H54 (cell line): ENCODE measurements around the gene PALLD.

Source experiments
- DNase-seq: peaks from one replicate; pipeline ENCODE4 v3.0.0; 2011; ENCODE audit warnings: low spot score, mixed read lengths; ENCODE audit not compliant: insufficient read length
- FAIRE-seq: peaks from 3 replicates; lab custom pipeline; 2011; peaks lifted over from hg19 to GRCh38; lab: Jason Lieb, UNC
- POLR2A ChIP-seq: IDR thresholded peaks from 2 replicates; pipeline ENCODE4 v1.6.1; 2011; ENCODE audit warnings: low read depth, mild to moderate bottlenecking, low read length

PALLD gene

GRCh38 chr4:168815379-168816345 lies 318.8 kb downstream of the PALLD start:
- FAIRE-seq (no peak), DNase-seq (no peak)
- TF ChIP-seq POLR2A, result no peak

DNA sequence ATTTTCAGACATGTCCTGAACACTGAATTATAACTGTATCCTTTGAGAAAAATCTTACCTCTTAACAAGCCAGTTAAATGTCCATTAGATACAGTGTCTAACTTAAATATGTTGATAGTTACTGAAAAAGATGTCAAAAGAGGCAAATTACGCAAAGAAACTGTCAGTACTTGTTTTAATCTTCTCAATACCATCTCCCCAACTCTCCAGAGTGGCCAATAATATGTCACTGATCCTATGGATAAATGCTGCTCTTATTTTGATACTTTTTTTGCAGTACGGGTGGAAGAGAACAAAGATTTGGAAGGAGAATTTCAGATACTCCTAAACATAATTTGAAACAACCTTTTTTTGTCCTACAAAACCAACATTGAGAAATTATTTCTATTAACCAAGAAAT lies 320.5 kb downstream of the PALLD start:
- FAIRE-seq, result no peak
- no peak for TF ChIP-seq POLR2A

GRCh38 chr4:168822481-168822880 lies 325.6 kb downstream of the PALLD start:
- TF ChIP-seq POLR2A, result no peak
- FAIRE-seq (no peak), DNase-seq (no peak)

More for the DNA sequence above, 320.5 kb downstream of the PALLD start:
- no peak for DNase-seq

- DNase-seq (no peak), FAIRE-seq (no peak)
- TF ChIP-seq POLR2A, result no peak
Observed at GRCh38 chr4:168825975-168826374, 329.1 kb downstream of the PALLD start.

DNA sequence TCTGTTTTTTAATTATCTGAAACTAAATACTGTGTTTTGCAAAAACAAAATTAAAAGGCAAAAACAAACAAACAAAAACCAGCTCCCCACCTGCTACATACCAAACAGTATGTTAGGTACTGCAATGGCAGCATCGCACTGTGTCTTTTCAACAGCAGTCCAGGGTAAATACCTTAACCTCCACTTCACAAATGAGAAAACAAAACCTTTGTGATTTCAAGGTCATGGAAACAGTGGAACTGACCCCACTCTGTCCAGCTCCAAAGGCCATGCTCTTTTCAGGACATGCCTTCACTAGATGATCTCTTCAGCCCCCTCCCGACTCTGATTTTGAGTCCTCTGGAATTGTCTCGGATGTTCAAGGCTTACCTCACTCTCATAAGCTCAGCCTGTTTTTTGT lies 329.8 kb downstream of the PALLD start:
- no peak for FAIRE-seq
- TF ChIP-seq POLR2A, result no peak

DNA sequence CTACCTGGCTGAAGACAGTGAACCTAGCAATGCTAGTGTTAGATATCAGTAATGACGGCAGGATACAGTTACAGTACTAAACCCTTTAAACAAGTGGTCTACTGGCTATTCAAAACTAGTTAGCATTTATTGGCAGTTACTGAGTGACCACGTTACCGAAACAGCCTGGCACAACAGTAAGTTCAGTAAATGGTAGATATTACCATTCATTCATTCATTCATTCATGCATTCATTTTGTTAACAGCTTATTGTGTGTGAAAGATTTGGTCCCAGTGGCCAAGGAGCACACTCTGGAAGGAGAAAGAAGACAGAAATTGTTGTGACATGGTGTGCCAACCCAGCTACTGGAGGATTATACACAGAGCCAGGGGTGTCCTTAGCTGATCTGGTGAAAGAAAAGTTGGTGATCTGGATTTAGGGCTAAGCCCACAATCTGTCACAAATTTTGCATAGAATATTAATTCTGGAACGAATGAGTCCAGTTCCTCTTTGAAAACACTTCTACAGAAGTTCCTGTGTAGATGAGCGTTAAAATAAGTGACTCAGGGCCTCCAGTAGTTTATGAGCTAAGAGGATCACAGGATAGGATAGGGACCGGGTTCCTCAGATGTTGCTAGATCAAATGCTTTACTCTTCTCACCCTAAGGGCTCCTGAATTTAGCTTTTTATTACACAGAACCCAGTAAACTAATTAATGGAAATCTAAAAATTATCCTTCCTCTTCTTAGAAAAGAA lies 334.1 kb downstream of the PALLD start:
- DNase-seq (peak; percentile 16), FAIRE-seq (no peak)
- TF ChIP-seq POLR2A, result no peak

More for the DNA sequence above, 329.8 kb downstream of the PALLD start:
- no peak for DNase-seq

DNA sequence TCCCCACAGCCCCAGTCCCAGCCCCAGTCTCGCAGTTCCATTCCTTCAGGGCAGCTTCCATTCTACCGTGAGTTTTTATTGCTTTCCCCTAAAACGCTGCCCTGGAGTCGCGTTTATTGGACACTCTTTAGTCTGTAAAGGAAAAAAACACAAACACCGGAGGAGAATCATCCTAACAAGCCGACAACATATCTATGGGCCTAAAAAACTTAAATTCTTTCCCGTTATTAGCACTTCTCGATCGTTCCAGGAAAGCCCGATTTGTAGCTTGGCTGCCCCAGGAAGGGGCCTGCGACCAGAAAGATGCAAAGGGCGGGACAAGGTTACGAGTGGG lies 334.7 kb downstream of the PALLD start:
- no peak for FAIRE-seq
- no peak for TF ChIP-seq POLR2A

DNA sequence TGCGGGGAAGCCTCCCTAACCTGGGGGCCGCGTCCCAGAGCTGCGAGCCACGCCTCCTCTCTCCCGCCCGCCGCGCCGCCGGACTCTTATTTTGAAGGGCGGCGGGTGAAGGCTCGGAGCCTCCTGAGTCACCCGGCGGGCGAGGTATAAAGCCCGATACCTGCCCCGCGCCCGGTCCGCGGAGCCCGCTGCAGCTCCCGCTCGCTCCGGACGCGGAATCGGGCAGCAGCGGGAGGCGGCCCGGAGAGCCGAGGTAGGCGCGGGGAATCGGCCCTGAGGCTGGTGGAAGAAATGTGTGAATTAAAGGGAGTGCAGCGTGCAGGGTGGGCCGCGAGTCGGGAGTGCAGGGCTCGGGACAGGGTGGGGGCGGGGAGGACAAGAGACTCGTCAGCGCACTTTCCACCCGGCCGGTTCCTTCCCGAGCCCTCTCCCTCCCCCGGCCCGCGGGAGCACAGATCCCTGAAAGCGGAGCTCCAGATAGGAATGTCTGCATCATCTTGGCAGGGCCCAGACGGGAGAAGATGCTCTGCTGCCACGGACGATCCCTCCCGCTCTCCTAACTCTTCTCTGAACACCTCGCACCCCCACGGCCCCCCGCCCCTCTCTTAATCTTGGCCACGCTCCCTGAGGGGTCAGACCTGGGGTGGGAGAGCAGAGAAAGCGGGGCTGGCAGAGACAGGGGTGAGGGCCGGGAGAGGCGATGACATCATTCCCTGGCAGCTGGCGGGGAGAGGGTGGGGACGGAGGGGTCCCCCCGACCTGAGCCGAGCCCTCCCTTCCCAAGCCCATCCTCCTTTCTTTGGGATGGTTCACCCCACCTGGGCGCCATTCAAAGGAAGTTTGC lies 335.3 kb downstream of the PALLD start:
- peak; percentile 86 for TF ChIP-seq POLR2A
- FAIRE-seq (no peak), DNase-seq (peak; percentile 65)

More for the DNA sequence above, 334.7 kb downstream of the PALLD start:
- DNase-seq, result no peak

DNA sequence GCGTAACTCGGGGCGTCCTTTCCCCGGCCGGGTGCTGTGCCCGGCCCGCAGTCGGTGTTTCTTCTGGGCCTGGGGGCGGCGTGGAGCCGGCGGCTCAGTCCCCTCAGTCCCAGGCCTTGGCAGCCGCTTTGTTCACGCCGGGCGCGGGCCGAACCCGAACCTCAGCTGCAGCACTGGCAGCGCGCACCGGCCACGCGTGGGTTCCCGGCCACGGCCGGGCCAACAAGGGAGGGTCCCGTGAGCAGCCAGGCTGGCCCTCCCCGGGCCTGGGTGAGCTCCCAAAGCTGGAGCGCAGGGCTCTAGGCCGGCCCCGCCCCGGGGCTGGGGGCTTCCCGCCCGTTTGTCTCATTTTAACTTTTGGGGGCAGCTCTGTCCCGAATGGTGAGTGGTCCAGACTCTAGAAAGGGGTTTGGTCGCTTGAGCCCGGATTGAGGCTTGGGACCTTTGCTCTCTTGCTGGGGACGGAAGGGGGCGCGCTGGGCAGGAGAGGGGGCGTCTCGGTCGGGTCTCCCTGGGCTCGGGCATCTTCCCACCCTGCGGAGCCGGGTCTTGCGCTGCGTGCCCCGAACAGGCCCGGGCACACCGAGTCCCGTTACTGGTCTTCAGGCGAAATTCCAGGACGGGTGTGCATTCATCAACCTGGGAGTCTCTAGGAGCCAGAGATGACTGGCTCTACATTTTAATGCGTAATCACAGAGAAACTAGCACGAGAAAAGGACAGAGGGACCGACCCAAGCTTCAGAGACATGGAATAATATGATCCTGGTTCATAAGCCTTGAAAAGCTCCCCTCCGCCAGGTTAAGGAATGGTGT lies 336.1 kb downstream of the PALLD start:
- no peak for DNase-seq
- no peak for FAIRE-seq
- no peak for TF ChIP-seq POLR2A

GRCh38 chr4:168833881-168834280 lies 337.0 kb downstream of the PALLD start:
- no peak for TF ChIP-seq POLR2A
- DNase-seq, result no peak
- FAIRE-seq, result no peak

- FAIRE-seq (no peak), DNase-seq (no peak)
- no peak for TF ChIP-seq POLR2A
Observed at GRCh38 chr4:168835880-168836454, 339.1 kb downstream of the PALLD start.

DNA sequence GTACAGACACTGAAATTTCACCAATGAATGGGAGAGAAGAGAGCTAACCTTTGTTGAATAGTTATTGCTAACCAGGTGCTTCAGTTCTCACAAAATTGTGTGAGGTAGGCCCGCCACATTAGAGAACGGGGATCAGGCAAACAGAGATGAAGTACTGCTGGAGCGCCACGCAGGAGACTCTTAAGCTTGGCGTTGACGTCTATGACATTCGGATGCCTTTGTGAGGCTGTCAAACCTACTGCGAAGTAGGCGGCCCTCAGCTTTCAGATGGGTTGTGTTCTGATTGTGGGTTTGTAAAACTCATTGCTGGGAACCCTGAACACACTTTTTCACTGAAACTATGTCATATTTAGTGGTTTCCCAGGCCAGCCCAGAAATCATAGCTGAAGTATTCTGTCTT lies 339.6 kb downstream of the PALLD start:
- FAIRE-seq (no peak), DNase-seq (no peak)
- no peak for TF ChIP-seq POLR2A
